Endothelial cell of umbilical vein (primary cell): ENCODE results near the gene HCFC1. TPM values are rescaled to one million over a fixed set of nuclear protein-coding genes. Genes with fewer than 3 reads are reported as not detected.

ENCODE experiments used
- BruUV-seq: library from RNA; stranded (reverse); fragments of 400-500 nt; replicated peaks from 2 replicates; lab custom pipeline; 2021; lab: Mats Ljungman, UMichigan
- CTCF ChIA-PET: fragments of 300-600, 350-600 bp; sonication (Branson Sonifier 250); formaldehyde crosslinking; loops from one replicate; lab custom pipeline; 2021; ENCODE audit warnings: antibody characterized with exemption, inconsistent platforms; lab: Charles Lee
- POLR2A ChIA-PET: fragments of 300-600, 350-600 bp; sonication (Branson Sonifier 250); formaldehyde crosslinking; loops from one replicate; lab custom pipeline; 2021; ENCODE audit warnings: antibody characterized with exemption, inconsistent platforms; lab: Charles Lee
- DNase-seq: peaks from one replicate; pipeline ENCODE4 v3.0.0-alpha.2; 2011; ENCODE audit warnings: low read depth, low spot score
- FAIRE-seq: peaks from 2 replicates; lab custom pipeline; 2011; peaks lifted over from hg19 to GRCh38; lab: Jason Lieb, UNC
- H2AFZ ChIP-seq: 2 replicates; pipeline ENCODE4 v1.6.0; 2012; ENCODE audit warnings: low read depth, low read length, control low read depth, inconsistent platforms
- H3K27ac ChIP-seq: 2 replicates; pipeline ENCODE4 v1.5.1; 2011; ENCODE audit warnings: low read depth, mild to moderate bottlenecking, control low read depth, low read length, moderate library complexity; ENCODE audit not compliant: insufficient read depth
- H3K27me3 ChIP-seq, 2 experiments: 2 replicates each; pipeline versions ENCODE4 v1.6.0 to v1.6.1; 2011; ENCODE audit warnings: low read length in 2 of 2, mixed read lengths in 1 of 2; ENCODE audit not compliant: control insufficient read depth in 2 of 2, insufficient read depth in 2 of 2
- H3K36me3 ChIP-seq, 2 experiments: 2 replicates in 1 of 2; 3 replicates in 1 of 2; pipeline ENCODE4 v1.5.1; 2011; ENCODE audit warnings: low read length in 2 of 2, mild to moderate bottlenecking in 1 of 2, moderate library complexity in 1 of 2; ENCODE audit not compliant: control insufficient read depth in 2 of 2, insufficient read depth in 2 of 2; ENCODE audit errors: extremely low read depth in 1 of 2
- H3K4me1 ChIP-seq: 3 replicates; pipeline ENCODE4 v1.5.1; 2011; ENCODE audit warnings: mild to moderate bottlenecking, low read length; ENCODE audit not compliant: control insufficient read depth, insufficient read depth; ENCODE audit errors: extremely low read depth
- H3K4me2 ChIP-seq: 2 replicates; pipeline ENCODE4 v1.6.1; 2011; ENCODE audit warnings: low read length, control low read depth, mixed read lengths; ENCODE audit not compliant: insufficient read depth
- H3K4me3 ChIP-seq, 3 experiments: fragments of 200-600 bp in 1 of 3; sonication (generic), shearing (Covaris generic) in 1 of 3; replicated peaks in 1 of 3; 2 replicates each; pipeline ENCODE4 v1.5.1; 2011 to 2016; ENCODE audit warnings: control low read depth in 3 of 3, low read length in 3 of 3, mild to moderate bottlenecking in 2 of 3, inconsistent platforms in 1 of 3, low read depth in 1 of 3, moderate library complexity in 1 of 3; ENCODE audit not compliant: insufficient read depth in 1 of 3
- H3K79me2 ChIP-seq: 2 replicates; pipeline ENCODE4 v1.6.0; 2012; ENCODE audit warnings: low read length, inconsistent platforms; ENCODE audit not compliant: control insufficient read depth, insufficient read depth
- H3K9ac ChIP-seq: replicated peaks from 2 replicates; pipeline ENCODE3; 2011; ENCODE audit warnings: low read length, control low read depth; ENCODE audit not compliant: insufficient read depth; ENCODE audit errors: extremely low read depth
- H3K9me1 ChIP-seq: replicated peaks from 3 replicates; pipeline ENCODE4 v1.6.0; 2011; ENCODE audit warnings: mild to moderate bottlenecking, low read length; ENCODE audit not compliant: control insufficient read depth, insufficient read depth; ENCODE audit errors: extremely low read depth
- H3K9me3 ChIP-seq: replicated peaks from 2 replicates; pipeline ENCODE4 v1.5.1; 2012; ENCODE audit warnings: low read length, inconsistent platforms; ENCODE audit not compliant: control insufficient read depth, insufficient read depth
- H4K20me1 ChIP-seq: replicated peaks from 2 replicates; pipeline ENCODE3; 2011; ENCODE audit warnings: mild to moderate bottlenecking, low read length; ENCODE audit not compliant: control insufficient read depth, insufficient read depth; ENCODE audit errors: extremely low read depth
- EZH2 ChIP-seq: IDR thresholded peaks from 2 replicates; pipeline ENCODE4 v1.6.1; 2012; ENCODE audit warnings: borderline replicate concordance, low read depth, mild to moderate bottlenecking, moderate library complexity, low read length, inconsistent platforms; ENCODE audit not compliant: severe bottlenecking
- FOS ChIP-seq: IDR thresholded peaks from 2 replicates; pipeline ENCODE4 v1.6.1; 2011; ENCODE audit warnings: mild to moderate bottlenecking, low read length, moderate library complexity, borderline replicate concordance; ENCODE audit not compliant: insufficient read depth
- GATA2 ChIP-seq: IDR thresholded peaks from 2 replicates; pipeline ENCODE4 v1.7.0; 2011; ENCODE audit warnings: low read depth, mild to moderate bottlenecking, moderate library complexity, mixed read lengths, low read length; ENCODE audit not compliant: insufficient read length, insufficient read depth
- JUN ChIP-seq: IDR thresholded peaks from 2 replicates; pipeline ENCODE4 v1.6.1; 2011; ENCODE audit warnings: borderline replicate concordance, low read depth; ENCODE audit not compliant: insufficient read length, insufficient read depth
- MAX ChIP-seq: IDR thresholded peaks from 2 replicates; pipeline ENCODE4 v1.6.1; 2011; ENCODE audit not compliant: insufficient read depth, insufficient read length
- MYC ChIP-seq: IDR thresholded peaks from one replicate; pipeline ENCODE4 v1.6.1; 2011; ENCODE audit warnings: mild to moderate bottlenecking, low read depth, low read length
- POLR2A ChIP-seq: IDR thresholded peaks from 2 replicates; pipeline ENCODE4 v1.6.1; 2012; ENCODE audit warnings: low read depth, mild to moderate bottlenecking, control low read depth, low read length
- POLR2AphosphoS5 ChIP-seq: IDR thresholded peaks from 2 replicates; pipeline ENCODE4 v1.6.1; 2012; ENCODE audit warnings: low read depth, mild to moderate bottlenecking, control low read depth, low read length, moderate library complexity; ENCODE audit not compliant: insufficient read depth
- dilution Hi-C: fragments of 300-500 bp; cut with MboI; formaldehyde crosslinking; loops from one replicate; pipeline ENCODE4 v1.15.0; 2019; ENCODE audit warnings: low sequenced_read_pairs; ENCODE audit not compliant: extremely low pct_ligation_motif_present
- intact Hi-C: fragments of 100-400 bp; cut with micrococcal nuclease; formaldehyde crosslinking; loops from one replicate; pipeline ENCODE4 v1.10.0; 2022
- polyA plus RNA-seq, 4 experiments: library from polyadenylated mRNA; depleted of rRNA in 3 of 4; stranded (reverse) in 3 of 4; unstranded in 1 of 4; fragments of >200 nt; gene quantifications; 2 replicates each; pipeline versions ENCODE4 v1.2.1 to v1.2.3, GENCODE V29; 2011 to 2012; ENCODE audit warnings: missing spikeins in 1 of 4
- total RNA-seq: library from RNA; stranded (reverse); gene quantifications from 2 replicates; pipeline ENCODE4 v1.2.3, GENCODE V29; 2021
- TF ChIP-seq, protein P1 (sequence below), 2 donors: IDR thresholded peaks; 1 replicate in 1 of 2; 2 replicates in 1 of 2; pipeline ENCODE4 v1.5.1; 2011; ENCODE audit warnings: low read length in 2 of 2, mild to moderate bottlenecking in 2 of 2, moderate library complexity in 2 of 2, control low read depth in 1 of 2, inconsistent platforms in 1 of 2, low read depth in 1 of 2; ENCODE audit not compliant: insufficient read depth in 1 of 2; ENCODE audit errors: extremely low read depth in 1 of 2

Gene HCFC1
- total and polyA plus RNA-seq, 2 donors (not counting 3 experiments of a cell fraction or from before 2014, with no cell fraction given), result 15.9 to 85.9 TPM

DNA sequence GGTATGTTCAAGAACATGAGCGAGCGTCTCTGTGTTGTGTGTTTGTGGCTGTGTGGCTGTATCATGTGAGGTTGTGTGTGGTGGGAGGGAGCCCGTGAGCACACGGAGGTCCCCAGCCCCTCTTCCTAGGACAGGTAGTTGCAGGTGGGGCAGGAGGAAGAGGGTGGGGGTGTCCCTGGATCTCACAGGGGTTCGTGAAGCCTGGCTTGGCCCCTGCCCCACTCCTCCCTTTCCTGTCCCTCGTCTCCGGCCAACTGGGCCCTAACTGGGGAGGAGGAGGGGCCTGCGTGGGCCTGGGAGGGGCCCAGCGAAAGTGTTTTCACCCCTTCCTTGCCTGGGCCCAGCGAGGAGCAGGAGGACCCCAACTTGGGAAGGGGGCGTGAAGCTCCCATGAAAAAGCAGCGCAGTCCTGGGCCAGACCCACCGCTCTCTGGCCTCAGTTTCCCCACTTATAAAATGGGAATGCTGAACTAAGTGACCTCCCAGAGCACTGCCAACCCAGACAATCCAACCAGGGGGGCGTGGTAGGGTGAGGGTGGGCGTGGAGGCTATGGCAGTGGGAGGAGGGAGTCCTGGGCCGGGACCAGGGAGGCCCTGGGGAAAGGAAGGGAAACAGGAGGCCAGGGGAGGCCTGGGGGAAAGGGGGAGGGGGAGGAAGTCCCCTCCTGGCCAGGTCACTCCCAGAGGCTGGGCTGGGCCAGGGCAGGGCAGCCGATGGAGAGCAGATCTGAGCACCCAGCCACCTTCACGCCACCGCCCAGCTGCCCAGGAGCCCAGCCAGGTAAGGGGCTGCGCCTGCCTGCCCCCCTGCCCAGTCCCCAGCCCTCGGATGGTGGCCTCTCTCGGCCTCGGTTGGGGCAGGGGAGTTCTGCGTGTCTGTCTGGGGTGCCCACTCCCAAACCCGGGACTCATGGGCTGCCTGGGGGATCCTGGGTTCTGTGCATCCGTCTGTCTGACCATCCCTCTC lies 67.3 kb downstream of the HCFC1 start, which contains the start of gene AVPR2:
Gene AVPR2 (plus strand): TSS at position 683 of the 967 bp plus-strand sequence. CDS start 473 bp downstream, outside the sequence.
- Histone ChIP-seq H3K27ac (no peak within 1 kb of the TSS), H3K9ac (no peak within 1 kb of the TSS), H3K79me2 (no peaks in the 10 kb centered on the region), H2AFZ (no peak within 1 kb of the TSS), H3K4me2 (no peak within 1 kb of the TSS), H4K20me1 (no peaks in the 10 kb centered on the region), H3K27me3 (no peaks in the 10 kb centered on the region), H3K36me3 (no peaks in the 10 kb centered on the region), H3K4me3 (no peak within 1 kb of the TSS), H3K4me1 (no peaks in the 10 kb centered on the region), H3K9me1 (no peaks in the 10 kb centered on the region), H3K9me3 (no peaks in the 10 kb centered on the region)
- DNase-seq (no peak), FAIRE-seq (no peak)
- CTCF ChIA-PET, result no interaction called here
- BruUV-seq, result no TSS peak
- POLR2A ChIA-PET, result no interaction called here
- dilution Hi-C loops, result no loop called here
- TF ChIP-seq POLR2AphosphoS5, result no peak
- TF ChIP-seq, protein P1, sequence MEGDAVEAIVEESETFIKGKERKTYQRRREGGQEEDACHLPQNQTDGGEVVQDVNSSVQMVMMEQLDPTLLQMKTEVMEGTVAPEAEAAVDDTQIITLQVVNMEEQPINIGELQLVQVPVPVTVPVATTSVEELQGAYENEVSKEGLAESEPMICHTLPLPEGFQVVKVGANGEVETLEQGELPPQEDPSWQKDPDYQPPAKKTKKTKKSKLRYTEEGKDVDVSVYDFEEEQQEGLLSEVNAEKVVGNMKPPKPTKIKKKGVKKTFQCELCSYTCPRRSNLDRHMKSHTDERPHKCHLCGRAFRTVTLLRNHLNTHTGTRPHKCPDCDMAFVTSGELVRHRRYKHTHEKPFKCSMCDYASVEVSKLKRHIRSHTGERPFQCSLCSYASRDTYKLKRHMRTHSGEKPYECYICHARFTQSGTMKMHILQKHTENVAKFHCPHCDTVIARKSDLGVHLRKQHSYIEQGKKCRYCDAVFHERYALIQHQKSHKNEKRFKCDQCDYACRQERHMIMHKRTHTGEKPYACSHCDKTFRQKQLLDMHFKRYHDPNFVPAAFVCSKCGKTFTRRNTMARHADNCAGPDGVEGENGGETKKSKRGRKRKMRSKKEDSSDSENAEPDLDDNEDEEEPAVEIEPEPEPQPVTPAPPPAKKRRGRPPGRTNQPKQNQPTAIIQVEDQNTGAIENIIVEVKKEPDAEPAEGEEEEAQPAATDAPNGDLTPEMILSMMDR (IDR thresholded peaks at IDR 0.05; ENCODE audit: extremely low read depth in 1 of 2, insufficient read depth in 1 of 2, low read depth in 1 of 2, low read length in 2 of 2), result no peak
- no peak for TF ChIP-seq MYC
- no peak for TF ChIP-seq FOS
- TF ChIP-seq EZH2, result no peak
- TF ChIP-seq GATA2, result no peak
- no peak for TF ChIP-seq MAX
- TF ChIP-seq POLR2A, result no peak
- TF ChIP-seq JUN, result no peak
- intact Hi-C loops, result no loop called here
